ENCODE measurements around the gene GEMIN7. TPM values are rescaled to one million over a fixed set of nuclear protein-coding genes. Genes with fewer than 3 reads are reported as not detected.

GEMIN7 gene
- total RNA-seq, 4 donors from 2014 or later = 28.7 to 34.2 (median 29.6) TPM; not detected in 1

GRCh38 chr19:45121827-45122345, 42.8 kb downstream of the GEMIN7 start:
- Histone ChIP-seq H3K36me3 (no peaks in the 10 kb centered on the region), H3K4me1 (peaks cover 0 to 47% (median 18%) of the 10 kb centered on the region in 4 donors), H3K27ac (no peak overlapping the region), H3K4me3 (no peak overlapping the region), H3K27me3 (no peaks in the 10 kb centered on the region), H3K9me3 (no peaks in the 10 kb centered on the region)
- DNase-seq = no peak
- no peak for TF ChIP-seq CTCF (IDR thresholded peaks at IDR 0.05)
- TF ChIP-seq POLR2A (IDR thresholded peaks at IDR 0.05) = no peak

- H3K9me3 ChIP-seq = no peaks in the 10 kb centered on the region
- no peaks in the 10 kb centered on the region for H3K36me3 ChIP-seq
- H3K4me1 ChIP-seq = peaks cover 0 to 38% (median 12%) of the 10 kb centered on the region in 4 donors
- H3K4me3 ChIP-seq = no peak overlapping the region
- H3K27ac ChIP-seq = no peak overlapping the region
- no peaks in the 10 kb centered on the region for H3K27me3 ChIP-seq
- DNase-seq = no peak
- TF ChIP-seq POLR2A (IDR thresholded peaks at IDR 0.05) = no peak
Observed at GRCh38 chr19:45122832-45123231, 43.8 kb downstream of the GEMIN7 start.

- no peak overlapping the region for H3K27ac ChIP-seq
- H3K9me3 ChIP-seq = no peaks in the 10 kb centered on the region
- no peaks in the 10 kb centered on the region for H3K36me3 ChIP-seq
- H3K27me3 ChIP-seq = no peaks in the 10 kb centered on the region
- TF ChIP-seq CTCF (IDR thresholded peaks at IDR 0.05) (no peak), POLR2A (IDR thresholded peaks at IDR 0.05) (no peak)
- DNase-seq = no peak
- no peak overlapping the region for H3K4me3 ChIP-seq
- peaks cover 0 to 32% (median 9%) of the 10 kb centered on the region in 4 donors for H3K4me1 ChIP-seq
Observed at GRCh38 chr19:45123440-45123850, 44.4 kb downstream of the GEMIN7 start.

- Histone ChIP-seq H3K4me3 (no peak overlapping the region), H3K36me3 (no peaks in the 10 kb centered on the region), H3K4me1 (peaks cover 0 to 27% (median 6%) of the 10 kb centered on the region in 4 donors), H3K27ac (no peak overlapping the region), H3K9me3 (no peaks in the 10 kb centered on the region), H3K27me3 (no peaks in the 10 kb centered on the region)
- DNase-seq = no peak
- no peak for TF ChIP-seq CTCF (IDR thresholded peaks at IDR 0.05)
- no peak for TF ChIP-seq POLR2A (IDR thresholded peaks at IDR 0.05)
Observed at GRCh38 chr19:45124021-45124420, 45.0 kb downstream of the GEMIN7 start.

- Histone ChIP-seq H3K27me3 (no peaks in the 10 kb centered on the region), H3K4me3 (no peak overlapping the region), H3K27ac (no peak overlapping the region), H3K36me3 (no peaks in the 10 kb centered on the region), H3K9me3 (no peaks in the 10 kb centered on the region), H3K4me1 (peaks cover 0 to 20% (median 3%) of the 10 kb centered on the region in 4 donors)
- no peak for TF ChIP-seq POLR2A (IDR thresholded peaks at IDR 0.05)
- no peak for TF ChIP-seq CTCF (IDR thresholded peaks at IDR 0.05)
- no peak for DNase-seq
Observed at GRCh38 chr19:45125360-45125759, 46.3 kb downstream of the GEMIN7 start.

- no peaks in the 10 kb centered on the region for H3K36me3 ChIP-seq
- peaks cover 0 to 20% (median 3%) of the 10 kb centered on the region in 4 donors for H3K4me1 ChIP-seq
- no peaks in the 10 kb centered on the region for H3K27me3 ChIP-seq
- TF ChIP-seq CTCF (IDR thresholded peaks at IDR 0.05) = peak; percentile 57 to 82 (median 74)
- no peak for TF ChIP-seq POLR2A (IDR thresholded peaks at IDR 0.05)
- H3K4me3 ChIP-seq = no peak overlapping the region
- DNase-seq = peak; percentile 72 to 88 (median 86)
- H3K9me3 ChIP-seq = no peaks in the 10 kb centered on the region
- H3K27ac ChIP-seq = no peak overlapping the region
Observed at GRCh38 chr19:45125975-45126493, 47.0 kb downstream of the GEMIN7 start.
